HEK293 (cell line): Measurements from ENCODE around the gene RANBP3L.

Experiments used
- KLF1 ChIP-seq: fragments of 450-650 bp; formaldehyde crosslinking; IDR thresholded peaks from 2 replicates; pipeline ENCODE4 v1.5.1; 2016; ENCODE audit warnings: missing biosample characterization, missing genetic modification characterization
- KLF16 ChIP-seq: fragments of 450-650 bp; formaldehyde crosslinking; IDR thresholded peaks from 2 replicates; pipeline ENCODE4 v1.5.1; 2017; ENCODE audit warnings: missing biosample characterization, missing genetic modification characterization
- MYNN ChIP-seq: fragments of 450-650 bp; formaldehyde crosslinking; IDR thresholded peaks from 2 replicates; pipeline ENCODE4 v1.5.1; 2016; ENCODE audit warnings: missing biosample characterization, missing genetic modification characterization, borderline replicate concordance
- ZNF23 ChIP-seq: fragments of 450-650 bp; formaldehyde crosslinking; IDR thresholded peaks from 2 replicates; pipeline ENCODE4 v1.5.1; 2016; ENCODE audit warnings: missing biosample characterization, missing genetic modification characterization, borderline replicate concordance
- ZNF274 ChIP-seq, 2 experiments: fragments of 200-500 bp in 1 of 2; fragments of 450-650 bp in 1 of 2; sonication (Bioruptor generic) in 1 of 2; formaldehyde crosslinking in 1 of 2; IDR thresholded peaks; 2 replicates each; pipeline versions ENCODE4 v1.5.1 to v1.6.1; 2014 to 2016; ENCODE audit warnings: borderline replicate concordance in 1 of 2, inconsistent platforms in 1 of 2, low read length in 1 of 2, missing biosample characterization in 1 of 2, missing genetic modification characterization in 1 of 2
- ZNF48 ChIP-seq: fragments of 450-650 bp; formaldehyde crosslinking; IDR thresholded peaks from 2 replicates; pipeline ENCODE4 v1.5.1; 2016; ENCODE audit warnings: missing biosample characterization, missing genetic modification characterization
- TF ChIP-seq, protein P1 (sequence below): fragments of 450-650 bp; formaldehyde crosslinking; IDR thresholded peaks from 2 replicates; pipeline ENCODE4 v1.5.1; 2016; ENCODE audit warnings: missing biosample characterization, missing genetic modification characterization
- TF ChIP-seq, protein P2 (sequence below): fragments of 450-650 bp; formaldehyde crosslinking; IDR thresholded peaks from 2 replicates; pipeline ENCODE4 v1.5.1; 2016; ENCODE audit warnings: missing biosample characterization, missing genetic modification characterization
- TF ChIP-seq, protein P3 (sequence below): fragments of 450-650 bp; formaldehyde crosslinking; IDR thresholded peaks from 2 replicates; pipeline ENCODE4 v1.5.1; 2016; ENCODE audit warnings: missing biosample characterization, missing genetic modification characterization
- TF ChIP-seq, protein P4 (sequence below): sonication (generic); formaldehyde crosslinking; IDR thresholded peaks from 2 replicates; pipeline ENCODE4 v1.8.1; 2022; ENCODE audit warnings: mild to moderate bottlenecking, moderate library complexity, missing genetic modification reagents
- TF ChIP-seq, protein P5 (sequence below): fragments of 450-650 bp; formaldehyde crosslinking; IDR thresholded peaks from 2 replicates; pipeline ENCODE4 v1.5.1; 2016; ENCODE audit warnings: missing biosample characterization, missing genetic modification characterization
- TF ChIP-seq, protein P6 (sequence below): fragments of 450-650 bp; formaldehyde crosslinking; optimal IDR thresholded peaks from 2 replicates; pipeline ENCODE3; 2016; ENCODE audit warnings: missing biosample characterization, mild to moderate bottlenecking, missing genetic modification characterization

DNA sequence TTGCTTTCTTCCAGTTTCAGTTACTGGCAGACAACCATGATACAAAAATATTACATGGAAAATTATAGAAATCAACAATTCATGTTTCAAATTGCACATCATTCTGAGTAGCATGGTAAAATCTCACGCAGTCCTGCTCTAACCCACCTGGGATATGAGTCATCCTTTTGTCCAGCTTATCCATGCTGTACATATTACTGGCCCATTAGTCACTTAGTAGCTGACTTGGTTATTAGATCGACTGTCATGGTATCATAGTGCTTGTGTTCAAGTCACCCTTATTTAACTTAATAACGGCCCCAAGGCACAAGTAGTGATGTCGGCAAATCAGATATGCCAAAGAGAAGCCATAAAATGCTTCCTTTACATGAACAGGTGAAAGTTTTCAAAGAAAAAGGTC lies 101.2 kb downstream of the RANBP3L start:
- TF ChIP-seq, protein P1, sequence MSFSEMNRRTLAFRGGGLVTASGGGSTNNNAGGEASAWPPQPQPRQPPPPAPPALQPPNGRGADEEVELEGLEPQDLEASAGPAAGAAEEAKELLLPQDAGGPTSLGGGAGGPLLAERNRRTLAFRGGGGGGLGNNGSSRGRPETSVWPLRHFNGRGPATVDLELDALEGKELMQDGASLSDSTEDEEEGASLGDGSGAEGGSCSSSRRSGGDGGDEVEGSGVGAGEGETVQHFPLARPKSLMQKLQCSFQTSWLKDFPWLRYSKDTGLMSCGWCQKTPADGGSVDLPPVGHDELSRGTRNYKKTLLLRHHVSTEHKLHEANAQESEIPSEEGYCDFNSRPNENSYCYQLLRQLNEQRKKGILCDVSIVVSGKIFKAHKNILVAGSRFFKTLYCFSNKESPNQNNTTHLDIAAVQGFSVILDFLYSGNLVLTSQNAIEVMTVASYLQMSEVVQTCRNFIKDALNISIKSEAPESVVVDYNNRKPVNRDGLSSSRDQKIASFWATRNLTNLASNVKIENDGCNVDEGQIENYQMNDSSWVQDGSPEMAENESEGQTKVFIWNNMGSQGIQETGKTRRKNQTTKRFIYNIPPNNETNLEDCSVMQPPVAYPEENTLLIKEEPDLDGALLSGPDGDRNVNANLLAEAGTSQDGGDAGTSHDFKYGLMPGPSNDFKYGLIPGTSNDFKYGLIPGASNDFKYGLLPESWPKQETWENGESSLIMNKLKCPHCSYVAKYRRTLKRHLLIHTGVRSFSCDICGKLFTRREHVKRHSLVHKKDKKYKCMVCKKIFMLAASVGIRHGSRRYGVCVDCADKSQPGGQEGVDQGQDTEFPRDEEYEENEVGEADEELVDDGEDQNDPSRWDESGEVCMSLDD = no peak
- TF ChIP-seq, protein P2, sequence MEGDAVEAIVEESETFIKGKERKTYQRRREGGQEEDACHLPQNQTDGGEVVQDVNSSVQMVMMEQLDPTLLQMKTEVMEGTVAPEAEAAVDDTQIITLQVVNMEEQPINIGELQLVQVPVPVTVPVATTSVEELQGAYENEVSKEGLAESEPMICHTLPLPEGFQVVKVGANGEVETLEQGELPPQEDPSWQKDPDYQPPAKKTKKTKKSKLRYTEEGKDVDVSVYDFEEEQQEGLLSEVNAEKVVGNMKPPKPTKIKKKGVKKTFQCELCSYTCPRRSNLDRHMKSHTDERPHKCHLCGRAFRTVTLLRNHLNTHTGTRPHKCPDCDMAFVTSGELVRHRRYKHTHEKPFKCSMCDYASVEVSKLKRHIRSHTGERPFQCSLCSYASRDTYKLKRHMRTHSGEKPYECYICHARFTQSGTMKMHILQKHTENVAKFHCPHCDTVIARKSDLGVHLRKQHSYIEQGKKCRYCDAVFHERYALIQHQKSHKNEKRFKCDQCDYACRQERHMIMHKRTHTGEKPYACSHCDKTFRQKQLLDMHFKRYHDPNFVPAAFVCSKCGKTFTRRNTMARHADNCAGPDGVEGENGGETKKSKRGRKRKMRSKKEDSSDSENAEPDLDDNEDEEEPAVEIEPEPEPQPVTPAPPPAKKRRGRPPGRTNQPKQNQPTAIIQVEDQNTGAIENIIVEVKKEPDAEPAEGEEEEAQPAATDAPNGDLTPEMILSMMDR (tag by site-specific recombination) = no peak
- TF ChIP-seq, protein P3, sequence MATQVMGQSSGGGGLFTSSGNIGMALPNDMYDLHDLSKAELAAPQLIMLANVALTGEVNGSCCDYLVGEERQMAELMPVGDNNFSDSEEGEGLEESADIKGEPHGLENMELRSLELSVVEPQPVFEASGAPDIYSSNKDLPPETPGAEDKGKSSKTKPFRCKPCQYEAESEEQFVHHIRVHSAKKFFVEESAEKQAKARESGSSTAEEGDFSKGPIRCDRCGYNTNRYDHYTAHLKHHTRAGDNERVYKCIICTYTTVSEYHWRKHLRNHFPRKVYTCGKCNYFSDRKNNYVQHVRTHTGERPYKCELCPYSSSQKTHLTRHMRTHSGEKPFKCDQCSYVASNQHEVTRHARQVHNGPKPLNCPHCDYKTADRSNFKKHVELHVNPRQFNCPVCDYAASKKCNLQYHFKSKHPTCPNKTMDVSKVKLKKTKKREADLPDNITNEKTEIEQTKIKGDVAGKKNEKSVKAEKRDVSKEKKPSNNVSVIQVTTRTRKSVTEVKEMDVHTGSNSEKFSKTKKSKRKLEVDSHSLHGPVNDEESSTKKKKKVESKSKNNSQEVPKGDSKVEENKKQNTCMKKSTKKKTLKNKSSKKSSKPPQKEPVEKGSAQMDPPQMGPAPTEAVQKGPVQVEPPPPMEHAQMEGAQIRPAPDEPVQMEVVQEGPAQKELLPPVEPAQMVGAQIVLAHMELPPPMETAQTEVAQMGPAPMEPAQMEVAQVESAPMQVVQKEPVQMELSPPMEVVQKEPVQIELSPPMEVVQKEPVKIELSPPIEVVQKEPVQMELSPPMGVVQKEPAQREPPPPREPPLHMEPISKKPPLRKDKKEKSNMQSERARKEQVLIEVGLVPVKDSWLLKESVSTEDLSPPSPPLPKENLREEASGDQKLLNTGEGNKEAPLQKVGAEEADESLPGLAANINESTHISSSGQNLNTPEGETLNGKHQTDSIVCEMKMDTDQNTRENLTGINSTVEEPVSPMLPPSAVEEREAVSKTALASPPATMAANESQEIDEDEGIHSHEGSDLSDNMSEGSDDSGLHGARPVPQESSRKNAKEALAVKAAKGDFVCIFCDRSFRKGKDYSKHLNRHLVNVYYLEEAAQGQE (tag by site-specific recombination) = no peak
- TF ChIP-seq, protein P4, sequence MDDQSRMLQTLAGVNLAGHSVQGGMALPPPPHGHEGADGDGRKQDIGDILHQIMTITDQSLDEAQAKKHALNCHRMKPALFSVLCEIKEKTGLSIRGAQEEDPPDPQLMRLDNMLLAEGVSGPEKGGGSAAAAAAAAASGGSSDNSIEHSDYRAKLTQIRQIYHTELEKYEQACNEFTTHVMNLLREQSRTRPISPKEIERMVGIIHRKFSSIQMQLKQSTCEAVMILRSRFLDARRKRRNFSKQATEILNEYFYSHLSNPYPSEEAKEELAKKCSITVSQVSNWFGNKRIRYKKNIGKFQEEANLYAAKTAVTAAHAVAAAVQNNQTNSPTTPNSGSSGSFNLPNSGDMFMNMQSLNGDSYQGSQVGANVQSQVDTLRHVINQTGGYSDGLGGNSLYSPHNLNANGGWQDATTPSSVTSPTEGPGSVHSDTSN (CRISPR knock-in tag) = no peak
- no peak for TF ChIP-seq ZNF23 (tag by site-specific recombination)
- no peak for TF ChIP-seq ZNF48 (tag by site-specific recombination)
- no peak for TF ChIP-seq MYNN (tag by site-specific recombination)
- TF ChIP-seq, protein P5, sequence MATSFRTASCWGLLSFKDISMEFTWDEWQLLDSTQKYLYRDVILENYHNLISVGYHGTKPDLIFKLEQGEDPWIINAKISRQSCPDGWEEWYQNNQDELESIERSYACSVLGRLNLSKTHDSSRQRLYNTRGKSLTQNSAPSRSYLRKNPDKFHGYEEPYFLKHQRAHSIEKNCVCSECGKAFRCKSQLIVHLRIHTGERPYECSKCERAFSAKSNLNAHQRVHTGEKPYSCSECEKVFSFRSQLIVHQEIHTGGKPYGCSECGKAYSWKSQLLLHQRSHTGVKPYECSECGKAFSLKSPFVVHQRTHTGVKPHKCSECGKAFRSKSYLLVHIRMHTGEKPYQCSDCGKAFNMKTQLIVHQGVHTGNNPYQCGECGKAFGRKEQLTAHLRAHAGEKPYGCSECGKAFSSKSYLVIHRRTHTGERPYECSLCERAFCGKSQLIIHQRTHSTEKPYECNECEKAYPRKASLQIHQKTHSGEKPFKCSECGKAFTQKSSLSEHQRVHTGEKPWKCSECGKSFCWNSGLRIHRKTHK (tag by site-specific recombination) = no peak
- TF ChIP-seq ZNF274 (IDR thresholded peaks at IDR 0.05; ENCODE audit: low read length) = no peak
- TF ChIP-seq ZNF274 (tag by site-specific recombination; IDR thresholded peaks at IDR 0.05; ENCODE audit: borderline replicate concordance) = no peak
- TF ChIP-seq KLF1 (tag by site-specific recombination) = no peak
- TF ChIP-seq KLF16 (tag by site-specific recombination) = no peak
- TF ChIP-seq, protein P6, sequence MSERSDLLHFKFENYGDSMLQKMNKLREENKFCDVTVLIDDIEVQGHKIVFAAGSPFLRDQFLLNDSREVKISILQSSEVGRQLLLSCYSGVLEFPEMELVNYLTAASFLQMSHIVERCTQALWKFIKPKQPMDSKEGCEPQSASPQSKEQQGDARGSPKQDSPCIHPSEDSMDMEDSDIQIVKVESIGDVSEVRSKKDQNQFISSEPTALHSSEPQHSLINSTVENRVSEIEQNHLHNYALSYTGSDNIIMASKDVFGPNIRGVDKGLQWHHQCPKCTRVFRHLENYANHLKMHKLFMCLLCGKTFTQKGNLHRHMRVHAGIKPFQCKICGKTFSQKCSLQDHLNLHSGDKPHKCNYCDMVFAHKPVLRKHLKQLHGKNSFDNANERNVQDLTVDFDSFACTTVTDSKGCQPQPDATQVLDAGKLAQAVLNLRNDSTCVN = no peak
